GM19023 (cell line): ENCODE data around the gene LINGO4.

Experiments
- ATAC-seq: cut with Tn5 transposase; IDR thresholded peaks from one replicate; pipeline ENCODE4 v1.9.1; 2021; ENCODE audit warnings: mild to moderate bottlenecking, moderate library complexity; ENCODE audit not compliant: unreplicated experiment

Gene LINGO4

GRCh38 chr1:151834239-151834638, 29.0 kb upstream of the LINGO4 start:
- ATAC-seq, result no peak

GRCh38 chr1:151833172-151833900, 28.1 kb upstream of the LINGO4 start:
- ATAC-seq, result no peak

DNA sequence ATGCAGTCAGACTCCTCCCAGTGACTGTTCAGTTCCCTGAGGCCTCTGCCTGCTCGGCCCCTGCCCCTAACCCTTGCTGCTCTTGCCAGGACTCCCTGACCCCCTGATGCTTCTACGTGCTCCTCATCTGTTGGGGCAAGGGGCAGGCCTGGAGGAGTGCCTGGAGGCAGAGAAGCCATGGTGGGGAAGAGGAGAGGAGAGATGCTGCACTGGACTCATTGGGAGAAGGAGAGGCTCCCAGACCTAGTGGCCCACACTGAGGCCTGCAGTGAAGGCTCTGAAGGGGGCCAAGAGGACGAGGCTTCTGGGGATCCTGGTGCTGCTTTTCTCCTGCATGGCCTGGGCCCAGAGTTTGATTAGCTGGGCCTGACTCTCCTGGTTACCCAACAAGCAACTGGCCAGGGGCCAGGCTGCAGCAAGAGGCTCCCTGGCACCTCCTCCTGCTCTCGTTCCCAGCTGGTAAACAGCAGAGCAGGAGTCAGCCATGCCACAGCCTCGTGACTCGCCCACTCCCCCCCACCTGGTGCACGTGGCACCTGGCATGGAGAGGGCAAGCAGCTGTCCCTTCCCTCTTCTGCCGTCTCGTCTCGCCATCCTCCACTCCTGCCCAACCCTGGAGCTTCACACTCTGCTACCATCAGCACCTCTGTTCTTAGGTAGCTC, 27.2 kb upstream of the LINGO4 start:
- no peak for ATAC-seq

DNA sequence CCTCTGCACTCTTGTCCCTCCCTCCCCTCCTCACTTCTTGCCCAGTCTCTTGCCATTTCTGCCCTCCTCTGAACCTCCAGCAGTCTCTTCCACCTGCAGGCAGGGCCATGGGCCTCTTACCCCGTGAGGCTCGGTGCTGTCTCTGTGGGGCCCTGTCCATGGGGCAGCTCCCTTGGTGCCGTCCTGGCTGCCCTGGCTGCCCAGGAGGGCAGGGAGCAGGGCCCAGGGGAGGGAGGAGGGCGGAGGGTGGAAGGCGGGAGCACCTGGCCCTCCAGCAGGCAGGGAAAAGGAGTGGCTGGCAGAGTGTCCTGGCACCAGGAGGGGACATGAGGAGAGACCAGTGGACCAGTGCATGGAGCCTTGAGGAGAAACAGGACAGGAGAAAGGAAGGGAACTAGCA, 26.4 kb upstream of the LINGO4 start, which contains the start of gene RORC:
Gene RORC (minus strand): TSS at position 198 of the 400 bp plus-strand sequence. CDS start 38 bp downstream, at position 160.
- no peak for ATAC-seq

- no peak for ATAC-seq
These were observed 26.0 kb upstream of the LINGO4 start for GRCh38 chr1:151831256-151831591.

DNA sequence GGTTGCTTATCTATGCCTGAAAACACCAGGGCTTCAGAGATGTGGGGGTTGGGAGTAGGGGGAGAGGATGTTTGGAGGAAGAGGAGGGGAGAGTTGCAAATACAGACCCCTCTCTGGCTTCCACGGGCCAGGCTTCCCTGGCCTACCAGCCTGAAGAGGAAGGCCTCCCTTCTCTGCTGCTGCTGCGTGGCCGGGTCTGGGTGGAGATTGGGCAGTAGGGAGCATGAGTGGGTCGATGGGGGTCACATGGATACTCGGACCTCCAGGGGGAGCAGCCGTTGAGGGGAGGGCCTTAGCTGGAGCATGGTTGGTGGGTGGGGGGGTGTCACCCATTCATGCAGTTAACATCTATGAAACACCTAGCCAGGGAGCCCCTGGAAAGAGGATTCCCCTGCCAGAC, 24.8 kb upstream of the LINGO4 start:
- no peak for ATAC-seq

DNA sequence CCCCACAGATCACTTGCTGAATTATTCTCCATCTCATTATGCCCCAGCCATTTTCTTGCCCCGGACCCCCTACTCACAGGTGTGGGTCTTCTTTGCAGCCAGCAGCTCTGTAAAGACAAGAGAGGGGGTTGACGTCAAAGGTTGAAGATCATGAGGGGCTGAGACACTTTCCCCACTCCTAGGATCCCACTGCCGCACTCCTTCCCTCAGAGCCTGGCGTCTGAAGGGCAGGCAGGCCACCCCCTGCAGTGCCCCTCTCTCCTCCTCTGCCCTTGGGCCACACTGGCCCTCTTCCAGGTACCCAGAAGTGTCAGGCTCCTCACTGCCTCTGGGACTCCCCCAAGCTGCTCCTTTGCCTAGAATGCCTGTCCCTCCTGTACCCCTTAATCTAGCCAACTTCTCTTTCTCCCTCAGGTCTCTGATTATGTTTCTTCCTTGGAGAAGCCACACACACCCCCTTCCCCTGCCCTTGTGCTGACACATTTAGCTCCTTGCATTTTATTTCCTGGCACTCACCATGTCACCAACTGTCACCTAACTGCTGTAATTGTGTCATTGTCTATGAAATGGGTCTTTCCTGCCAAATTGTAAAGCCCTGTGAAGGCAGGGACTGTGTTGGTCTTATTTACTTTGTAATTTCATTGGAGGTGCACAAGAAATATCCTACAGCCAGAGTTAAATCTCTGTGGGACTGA, 24.3 kb upstream of the LINGO4 start:
- ATAC-seq, result no peak

DNA sequence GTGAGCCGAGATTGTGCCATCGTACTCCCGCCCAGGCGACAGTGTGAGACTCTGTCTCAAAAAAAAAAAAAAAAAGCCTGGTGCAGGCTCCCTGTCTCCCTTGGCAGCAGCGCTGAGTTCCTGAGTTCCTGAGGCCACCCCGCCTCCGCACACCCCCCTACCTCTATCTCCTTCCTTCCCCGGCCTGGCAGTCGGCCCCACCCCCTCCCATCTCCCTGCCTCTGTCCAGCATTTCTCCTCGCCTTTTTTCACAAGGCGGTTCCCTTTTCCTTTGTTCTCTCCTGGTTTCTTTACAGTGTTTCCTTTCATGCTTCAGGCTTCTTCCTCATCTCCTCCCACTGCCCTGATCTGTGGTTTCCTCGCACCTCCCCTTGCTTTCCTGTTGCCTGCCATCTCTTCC, 23.7 kb upstream of the LINGO4 start:
- no peak for ATAC-seq

DNA sequence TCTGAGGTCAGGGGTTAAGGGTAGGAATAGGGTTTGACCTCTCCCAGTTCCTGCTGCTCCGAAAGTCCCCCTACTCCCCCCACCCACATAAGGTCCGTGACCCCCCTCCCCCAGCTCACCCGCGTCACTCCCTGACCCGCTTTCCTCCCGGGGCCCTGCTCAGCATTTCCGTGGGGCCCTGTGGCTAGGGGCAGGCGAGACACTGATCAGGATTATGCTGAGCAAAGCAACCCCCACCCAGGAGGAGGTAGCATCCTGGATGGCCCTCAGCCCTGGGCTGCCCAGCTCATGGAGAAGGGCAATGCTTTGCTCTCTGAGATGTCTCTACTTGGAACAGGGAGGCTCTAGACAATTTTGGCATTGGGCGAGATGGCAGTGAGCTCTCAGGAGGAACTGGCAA, 22.6 kb upstream of the LINGO4 start:
- no peak for ATAC-seq

DNA sequence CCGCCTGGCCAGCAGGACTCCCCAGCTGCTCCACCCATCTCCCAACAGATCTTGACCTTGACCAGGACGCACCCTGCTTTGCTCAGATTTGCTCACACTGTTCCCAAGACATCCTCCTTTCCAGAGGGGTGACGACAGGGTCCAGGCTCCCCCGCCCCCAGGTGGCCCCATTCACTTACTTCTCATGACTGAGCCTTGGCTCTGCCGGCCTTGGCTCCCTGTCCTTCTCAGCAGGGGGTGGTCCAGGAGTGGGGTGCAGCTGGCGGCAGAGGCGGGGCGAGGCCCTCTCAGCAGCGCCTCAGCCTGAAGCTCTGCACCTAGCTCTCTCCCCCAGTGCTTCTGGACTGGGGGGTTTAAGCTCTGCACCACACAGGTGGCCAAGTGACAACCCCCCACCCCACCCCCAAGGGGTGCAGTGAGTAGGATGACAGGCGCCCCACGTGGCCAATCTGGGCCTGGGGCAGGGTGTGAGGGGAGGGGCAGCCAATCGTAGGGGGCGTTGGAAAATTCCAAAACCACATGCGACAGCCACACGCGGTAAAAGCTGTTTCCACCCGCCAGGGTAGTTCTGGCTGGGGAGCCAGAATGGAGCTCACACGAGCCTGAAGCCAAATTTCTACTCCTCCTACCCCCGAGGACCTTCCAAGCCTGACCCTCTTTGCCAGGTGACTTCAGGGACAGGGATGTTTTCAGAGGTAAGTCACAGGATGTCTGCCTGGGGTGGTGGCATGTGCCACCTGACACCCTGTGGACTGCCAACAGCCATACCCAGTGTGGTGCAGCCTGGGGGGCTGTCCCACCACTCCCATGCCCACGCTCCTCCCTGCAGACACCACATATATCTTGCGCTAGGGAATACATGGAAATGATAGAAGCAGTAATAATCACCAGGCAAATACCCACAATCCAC, 20.8 kb upstream of the LINGO4 start:
- ATAC-seq, result no peak

DNA sequence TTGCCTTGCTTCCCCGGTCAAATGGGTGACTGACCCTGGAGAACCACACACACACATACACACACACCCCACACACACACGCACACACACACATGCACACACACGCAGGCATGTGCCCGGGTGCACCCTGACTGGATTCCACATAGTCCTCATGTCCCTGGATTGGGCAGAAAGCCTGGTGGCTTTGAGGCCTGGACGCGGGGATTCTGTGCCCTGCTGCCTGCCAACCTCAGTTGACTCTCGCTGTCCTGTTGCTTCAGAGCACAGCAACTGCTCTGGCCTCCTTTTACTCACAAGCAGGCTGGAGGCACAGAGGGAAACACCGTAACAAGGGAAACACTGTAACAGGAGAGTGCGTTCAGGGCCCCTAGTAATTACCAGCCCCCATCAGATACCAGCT, 20.0 kb upstream of the LINGO4 start:
- ATAC-seq, result no peak

GRCh38 chr1:151823175-151823574, 18.0 kb upstream of the LINGO4 start:
- ATAC-seq, result no peak

DNA sequence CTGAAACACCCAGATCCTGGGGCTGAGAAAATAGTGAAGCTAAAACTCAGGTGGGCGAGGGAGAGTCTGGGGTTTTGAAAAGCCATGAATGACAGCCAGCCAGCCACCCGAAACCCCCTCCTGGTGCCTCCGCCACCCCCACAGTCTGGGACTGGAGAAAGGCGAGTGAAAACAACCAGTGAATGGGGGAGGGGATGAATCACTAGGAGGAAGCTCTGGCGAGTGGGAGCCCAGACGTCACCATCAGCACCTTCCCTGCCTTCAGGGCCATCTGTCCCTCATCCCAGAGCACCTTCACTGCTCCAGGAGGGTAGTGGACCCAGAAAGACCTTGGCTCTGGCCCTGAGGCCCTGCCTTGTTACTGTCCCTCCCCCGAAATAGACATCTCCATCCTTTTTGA, 17.2 kb upstream of the LINGO4 start:
- ATAC-seq, result no peak

GRCh38 chr1:151820940-151821339, 15.7 kb upstream of the LINGO4 start:
- no peak for ATAC-seq

GRCh38 chr1:151819976-151820623, 14.9 kb upstream of the LINGO4 start:
- ATAC-seq, result no peak

GRCh38 chr1:151819227-151819835, 14.1 kb upstream of the LINGO4 start:
- no peak for ATAC-seq

- ATAC-seq, result no peak
These were observed 12.1 kb upstream of the LINGO4 start for GRCh38 chr1:151817353-151817730.

- no peak for ATAC-seq
These were observed 11.5 kb upstream of the LINGO4 start for GRCh38 chr1:151816548-151817352.

GRCh38 chr1:151815716-151816327, 10.6 kb upstream of the LINGO4 start:
- no peak for ATAC-seq
